NK-92 (cell line): ENCODE results near the gene MFF.

Experiments
- DNase-seq: peaks from one replicate; lab custom pipeline; 2025; ENCODE audit not compliant: unreplicated experiment; lab: John Stamatoyannopoulos, UW

MFF gene

DNA sequence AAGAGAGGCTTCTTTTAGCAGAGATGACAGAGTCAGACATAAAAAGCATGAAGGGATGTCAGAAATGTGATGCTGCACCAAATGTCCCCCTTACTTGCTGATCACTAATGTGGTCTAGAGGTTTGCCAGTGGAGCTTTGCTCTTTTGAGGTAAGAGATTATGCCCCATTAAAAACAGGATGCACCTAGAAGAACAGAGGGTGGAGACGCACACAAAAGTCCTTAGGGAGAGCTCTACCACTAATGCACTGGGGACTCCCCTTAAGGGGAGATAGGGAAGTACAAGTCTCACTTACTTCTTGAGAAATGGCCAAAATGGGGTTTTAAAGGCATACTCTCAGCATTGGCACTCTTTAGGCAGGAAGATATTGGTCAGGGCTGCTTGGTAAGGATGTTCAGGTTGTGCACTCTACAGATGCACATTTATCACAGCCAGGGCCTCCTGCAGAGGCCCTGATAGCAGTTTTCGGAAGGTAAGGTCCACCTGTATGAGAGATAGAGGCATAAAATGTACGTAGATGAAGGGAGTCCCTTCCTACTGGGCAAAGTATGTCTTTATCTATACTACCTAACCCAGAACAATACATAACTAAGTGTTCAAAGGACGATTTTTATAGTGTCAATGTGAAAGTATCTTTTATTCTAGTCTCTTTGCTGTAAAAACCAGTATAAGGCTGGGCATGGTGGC is 79.7 kb downstream of the MFF start:
- no peak for DNase-seq

DNA sequence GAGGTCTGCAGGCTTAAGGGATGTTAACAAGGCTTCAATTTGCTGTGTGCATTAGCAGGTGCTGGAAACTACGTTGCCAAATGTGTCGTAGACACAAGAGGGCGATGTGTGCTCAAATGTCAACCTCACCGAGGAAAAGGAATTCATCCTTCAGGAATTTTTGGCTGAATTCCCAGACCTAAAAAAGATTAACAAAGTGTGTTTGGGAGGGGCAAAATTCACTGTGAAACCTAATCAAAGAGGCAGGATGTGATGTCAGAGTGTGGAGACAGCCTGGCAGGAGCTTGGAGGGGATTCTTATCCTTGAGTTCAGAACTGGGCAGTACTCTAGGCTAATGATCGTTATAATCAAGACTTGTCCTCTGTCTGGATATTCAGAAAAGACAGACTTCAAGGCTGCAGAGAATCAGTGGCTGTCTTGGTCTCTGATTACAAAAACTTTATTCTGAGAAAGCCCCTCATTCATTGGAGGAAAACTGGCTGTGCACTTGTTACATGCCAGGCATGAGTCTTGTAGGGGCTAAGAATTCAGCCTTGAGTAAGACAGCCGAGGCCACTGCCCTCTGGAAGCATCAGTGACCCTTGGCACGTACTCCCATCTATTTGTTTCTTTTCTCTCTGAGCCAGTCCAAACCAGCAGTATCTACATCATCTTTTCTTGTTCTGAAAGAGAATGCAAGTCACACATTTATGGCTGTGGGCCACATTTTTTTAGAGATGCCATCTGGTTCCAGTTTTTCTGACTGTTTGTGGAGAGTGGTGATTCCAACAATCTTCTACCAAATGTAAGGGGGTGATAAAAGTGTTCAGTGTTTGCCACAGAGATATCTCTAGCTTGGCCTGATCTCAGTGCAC is 81.4 kb downstream of the MFF start:
- no peak for DNase-seq
